NT2/D1 (cell line): ENCODE measurements around the gene RNF186.

Experiments
- SUZ12 ChIP-seq: IDR thresholded peaks from 2 replicates; pipeline ENCODE4 v1.6.1; 2011; ENCODE audit not compliant: insufficient read length, insufficient read depth; ENCODE audit errors: extremely low read depth
- ZNF274 ChIP-seq: IDR thresholded peaks from 2 replicates; pipeline ENCODE4 v1.6.1; 2011; ENCODE audit warnings: mild to moderate bottlenecking, low read depth, low read length

- TF ChIP-seq ZNF274 (no peak), SUZ12 (no peak)
Observed at GRCh38 chr1:19813643-19813960, 1.5 kb downstream of the RNF186 start.
